CD4-positive, alpha-beta T cell treated with Interleukin-17A for 4 hours (primary cell): Measurements from ENCODE around the gene TTC23.

Experiments
- DNase-seq: peaks from one replicate; pipeline ENCODE4 v3.0.0-alpha.2; 2020; ENCODE audit warnings: mixed read lengths

TTC23 gene

DNA sequence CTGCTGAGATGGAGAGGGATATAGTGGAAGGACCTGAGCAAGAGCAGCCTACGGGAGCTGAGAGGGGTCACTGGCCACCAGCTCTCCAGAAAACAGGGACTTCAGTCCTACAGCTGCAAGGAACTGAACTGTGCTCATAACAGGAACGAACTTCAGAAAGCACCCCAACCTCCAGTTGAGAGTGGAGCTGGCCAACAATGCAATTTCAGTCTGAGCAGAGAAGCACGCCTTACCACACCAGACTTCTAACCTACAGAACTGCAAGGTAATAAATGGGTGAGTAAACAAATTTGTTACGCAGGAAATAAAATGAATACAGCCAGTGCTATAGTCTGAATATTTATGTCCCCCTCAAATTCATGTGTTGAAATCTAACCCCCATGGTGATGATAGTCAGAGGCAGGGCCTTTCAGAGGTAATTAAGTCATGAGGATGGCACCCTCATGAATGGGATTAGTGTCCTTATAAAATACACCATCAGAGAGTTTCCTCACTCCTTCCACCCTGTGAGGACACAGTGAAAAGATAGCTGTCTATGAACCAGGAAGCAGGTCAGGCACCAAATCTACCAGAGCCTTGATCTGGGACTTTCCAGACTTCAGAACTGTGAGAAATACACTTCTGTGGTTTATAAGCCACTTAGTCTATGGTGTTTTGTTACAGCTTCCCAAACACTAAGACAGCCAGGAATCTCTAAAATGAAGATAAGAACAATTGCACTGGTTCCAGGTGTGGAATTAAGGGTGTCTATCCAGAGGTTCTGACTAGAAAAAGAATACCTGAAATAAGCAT, 85.9 kb downstream of the TTC23 start:
- no peak for DNase-seq

DNA sequence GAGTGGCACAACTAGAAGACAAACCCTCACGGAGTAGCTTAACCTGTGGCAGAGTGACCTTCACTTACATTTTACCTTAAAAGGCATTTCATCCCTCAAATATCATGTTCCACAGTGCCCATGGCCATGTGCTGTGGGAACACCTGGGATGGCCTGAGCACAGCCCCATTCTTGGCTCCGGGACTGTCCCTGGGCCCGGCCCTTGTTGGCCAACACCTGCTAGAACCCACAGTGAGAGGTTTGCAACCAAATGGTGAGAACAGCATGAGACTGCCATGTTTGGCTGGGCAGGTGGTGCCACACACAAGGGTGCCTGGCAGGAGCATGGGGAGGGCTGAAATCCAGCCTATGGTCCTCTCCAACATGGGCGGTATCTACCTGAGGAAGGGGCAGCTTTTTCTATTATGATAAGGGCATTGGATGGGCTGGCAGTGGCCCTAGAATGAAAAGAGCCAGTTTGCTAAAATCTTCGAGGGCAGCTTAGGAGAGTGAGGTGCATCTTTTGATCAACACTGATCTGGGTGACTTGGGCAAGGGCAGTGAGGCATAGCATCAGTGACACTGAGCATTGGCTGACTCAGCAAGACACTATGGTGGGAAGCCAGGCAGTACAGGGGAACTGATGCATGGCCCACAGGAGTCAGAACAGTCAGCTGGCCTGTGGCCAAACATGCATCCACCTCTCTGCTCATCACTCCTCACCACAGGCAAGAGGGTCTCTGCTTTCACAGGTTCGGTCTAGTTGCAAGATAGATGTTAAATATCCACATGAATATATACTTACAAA, 90.6 kb downstream of the TTC23 start:
- no peak for DNase-seq

DNA sequence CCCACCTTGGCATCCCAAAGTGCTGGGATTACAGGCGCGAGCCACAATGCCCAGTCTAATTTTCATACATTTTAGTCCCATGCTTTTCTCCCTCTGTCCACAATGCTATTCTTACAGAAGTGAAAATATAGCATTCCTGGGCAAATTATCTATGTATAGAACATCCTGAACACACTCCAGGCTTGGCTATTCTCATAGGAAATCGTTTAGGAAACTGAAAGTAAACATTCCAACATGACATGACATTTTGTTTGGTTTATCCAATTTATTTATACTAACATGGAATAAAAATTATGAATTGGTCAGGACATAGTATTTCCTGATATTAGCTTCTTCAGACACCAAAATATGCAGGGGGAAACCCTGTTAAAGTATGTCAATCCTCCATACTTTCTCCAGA, 91.9 kb downstream of the TTC23 start:
- DNase-seq = no peak

DNA sequence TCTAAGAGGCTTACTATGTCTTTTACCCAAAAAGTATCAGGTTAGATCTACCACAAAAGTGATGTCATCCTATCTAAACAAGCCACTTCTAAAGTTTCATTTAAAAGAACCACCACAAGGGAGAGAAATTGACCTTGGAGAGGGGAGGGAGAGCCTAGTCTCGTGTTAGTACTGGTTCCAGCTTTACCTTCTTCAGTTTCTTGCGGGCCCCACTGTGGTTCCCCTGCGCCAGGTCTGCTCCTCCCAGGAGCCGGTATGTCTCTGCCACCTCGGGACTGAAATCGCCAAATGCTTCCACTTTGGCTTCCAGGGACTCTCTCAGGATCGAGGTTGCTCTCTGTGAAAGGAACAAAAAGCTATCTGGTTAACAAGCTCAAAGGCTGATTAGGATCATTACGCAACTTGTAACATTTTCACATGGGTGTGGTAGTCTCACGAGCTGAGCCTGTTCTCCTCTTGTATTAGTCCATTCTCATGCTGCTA, 93.4 kb downstream of the TTC23 start:
- DNase-seq = no peak

DNA sequence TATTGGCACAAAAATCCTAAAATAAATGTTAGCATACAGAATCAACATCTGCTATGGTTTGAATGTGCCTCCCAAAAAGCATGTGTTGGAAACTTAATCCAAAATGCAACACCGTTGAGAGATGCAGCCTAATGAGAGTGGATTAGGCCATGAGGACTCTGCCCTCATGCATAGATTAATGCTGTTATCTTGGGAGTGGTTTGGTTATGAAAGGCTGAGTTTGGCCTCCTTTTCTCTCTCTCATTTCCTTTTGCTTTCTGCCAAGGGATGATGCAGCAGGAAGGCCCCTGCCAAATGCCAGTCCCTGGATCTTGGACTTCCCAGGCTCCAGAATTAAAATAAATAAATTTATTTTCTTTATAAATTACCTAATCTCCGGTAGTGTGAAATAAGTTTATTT, 95.1 kb downstream of the TTC23 start:
- no peak for DNase-seq

DNA sequence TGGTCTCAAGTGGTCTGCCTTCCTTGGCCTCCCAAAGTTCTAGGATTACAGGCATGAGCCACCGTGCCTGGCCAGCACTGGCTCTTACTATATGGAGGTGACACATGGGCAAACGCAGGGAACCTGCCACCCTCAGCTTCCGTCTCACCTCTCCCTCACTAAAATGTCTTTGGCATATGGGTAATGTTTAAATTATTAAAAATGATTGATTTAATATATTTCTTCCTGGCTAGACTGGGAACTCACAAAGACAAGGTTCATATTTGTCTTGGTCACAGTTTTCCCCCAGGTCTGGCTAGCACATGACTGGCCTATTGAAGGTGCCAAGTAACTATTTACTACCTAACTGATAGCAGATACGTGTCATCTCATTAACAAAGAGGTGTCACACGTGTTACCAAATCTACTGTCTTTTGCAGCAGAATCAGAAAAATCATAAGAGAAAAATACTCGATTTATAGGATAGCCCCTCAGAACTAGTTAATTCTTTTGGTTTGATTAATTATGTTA, 96.3 kb downstream of the TTC23 start:
- DNase-seq = no peak

DNA sequence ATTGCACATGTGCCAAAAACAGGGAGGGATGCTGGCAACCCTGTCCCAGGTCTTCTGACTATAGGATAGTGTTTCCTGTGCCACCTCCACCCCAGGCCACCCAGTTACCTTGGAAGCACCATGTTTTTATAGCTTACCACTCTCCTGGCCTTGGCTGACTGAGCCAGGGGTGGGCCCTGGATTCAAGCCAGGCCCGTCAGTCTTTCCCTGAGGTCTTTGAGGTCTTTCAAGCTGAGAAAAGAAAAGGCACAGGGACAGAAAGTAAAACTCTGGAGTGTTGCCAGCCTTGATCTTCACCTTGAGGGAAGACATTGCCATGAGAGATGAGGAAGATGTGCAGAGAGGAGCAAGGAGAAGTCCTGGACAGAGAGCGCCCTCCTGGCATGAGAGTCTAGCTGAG, 98.2 kb downstream of the TTC23 start:
- no peak for DNase-seq

DNA sequence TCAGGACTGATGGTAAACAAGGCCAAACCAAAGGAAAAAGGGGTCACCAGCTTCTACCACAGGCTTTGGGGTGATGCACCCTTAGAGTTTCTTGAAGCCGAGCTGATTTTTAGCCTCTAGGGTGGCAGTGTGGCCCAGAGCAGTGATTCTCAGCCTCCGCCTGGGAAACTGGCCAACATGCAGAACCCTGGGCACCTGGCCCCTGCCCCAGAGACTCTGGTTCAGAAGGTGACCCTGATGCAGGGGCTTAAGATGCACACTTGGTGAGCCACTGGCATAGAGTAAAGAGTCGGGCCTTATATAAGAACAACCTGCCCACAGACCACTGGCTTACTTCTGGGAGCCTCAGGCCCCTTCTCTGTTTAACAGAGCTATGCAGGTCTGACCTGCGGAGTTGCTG, 100.0 kb downstream of the TTC23 start:
- DNase-seq = no peak

DNA sequence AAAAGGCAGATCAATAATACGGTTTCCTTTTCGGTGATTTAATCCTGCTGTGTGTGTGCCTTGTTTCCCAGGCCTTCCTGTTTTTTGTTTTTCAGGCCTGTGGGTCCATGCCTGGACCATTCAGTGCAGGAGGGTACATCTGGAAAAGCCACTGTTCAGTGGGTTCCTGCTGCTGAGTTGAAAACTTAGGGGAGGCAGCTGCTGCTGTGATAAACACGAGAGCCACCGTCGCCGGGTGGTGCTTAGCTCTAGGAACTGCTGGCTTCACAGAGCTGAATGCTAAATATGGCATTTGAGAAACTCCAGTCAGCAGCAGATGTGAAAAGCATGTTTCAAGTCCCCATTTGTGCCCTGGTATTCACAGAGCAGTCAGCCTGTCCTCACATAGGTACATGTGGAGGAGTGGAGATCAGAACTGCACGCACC, 100.5 kb downstream of the TTC23 start:
- DNase-seq = no peak

DNA sequence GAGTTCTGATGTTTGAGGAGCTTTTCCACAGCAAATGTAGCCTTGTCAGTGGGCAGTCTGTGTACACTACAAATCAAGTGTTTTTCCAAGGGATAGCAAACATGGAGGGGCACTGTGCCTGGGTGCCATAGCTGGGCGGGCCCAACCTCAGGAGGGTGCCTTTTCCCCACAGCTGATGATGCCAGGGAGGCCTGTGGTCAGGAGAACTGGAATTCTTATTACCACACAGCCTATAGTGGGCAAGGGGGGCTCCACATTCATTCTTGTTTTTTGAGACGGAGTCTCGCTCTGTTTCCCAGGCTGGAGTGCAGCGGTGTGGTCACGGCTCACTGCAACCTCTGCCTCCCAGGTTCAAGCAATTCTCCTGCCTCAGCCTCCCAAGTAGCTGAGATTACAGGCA, 102.7 kb downstream of the TTC23 start:
- no peak for DNase-seq

DNA sequence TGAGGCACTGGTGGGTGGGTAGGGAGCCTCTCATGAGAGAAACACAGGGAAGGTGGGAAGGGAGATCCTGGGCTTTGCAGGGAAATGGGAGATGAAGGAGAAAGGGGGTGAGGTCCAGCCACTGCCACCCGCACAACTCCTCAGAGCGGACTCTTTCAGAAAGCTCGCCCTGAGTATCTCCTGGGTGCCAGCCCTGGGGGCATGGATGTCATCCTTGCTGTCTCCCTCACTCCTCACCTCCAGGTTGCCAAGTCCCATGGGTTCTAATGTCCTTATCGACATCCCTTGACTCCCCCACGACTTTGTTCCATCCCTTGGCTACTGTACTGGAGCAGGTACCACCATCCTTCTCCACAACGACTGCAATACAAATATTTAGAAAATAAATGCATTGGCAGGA, 103.6 kb downstream of the TTC23 start:
- no peak for DNase-seq

DNA sequence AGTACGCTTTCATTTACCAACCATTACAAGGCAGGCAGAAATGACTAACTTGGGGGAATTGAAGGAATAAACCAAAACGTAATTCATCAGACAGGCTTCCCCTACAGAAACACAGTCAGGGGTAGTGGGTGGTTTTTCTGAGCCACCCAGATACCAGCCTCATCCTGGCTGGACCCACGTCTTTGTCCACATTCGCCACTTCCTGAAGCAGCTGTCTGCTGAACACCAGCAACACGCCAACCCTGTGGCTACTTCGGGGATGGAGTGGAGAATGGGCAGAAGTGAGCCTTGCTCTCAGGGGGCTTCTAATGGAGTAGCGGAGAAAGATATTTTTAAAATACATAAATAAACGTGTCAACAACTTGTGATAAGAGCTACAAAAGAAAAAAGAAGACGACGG, 104.4 kb downstream of the TTC23 start:
- DNase-seq = no peak

DNA sequence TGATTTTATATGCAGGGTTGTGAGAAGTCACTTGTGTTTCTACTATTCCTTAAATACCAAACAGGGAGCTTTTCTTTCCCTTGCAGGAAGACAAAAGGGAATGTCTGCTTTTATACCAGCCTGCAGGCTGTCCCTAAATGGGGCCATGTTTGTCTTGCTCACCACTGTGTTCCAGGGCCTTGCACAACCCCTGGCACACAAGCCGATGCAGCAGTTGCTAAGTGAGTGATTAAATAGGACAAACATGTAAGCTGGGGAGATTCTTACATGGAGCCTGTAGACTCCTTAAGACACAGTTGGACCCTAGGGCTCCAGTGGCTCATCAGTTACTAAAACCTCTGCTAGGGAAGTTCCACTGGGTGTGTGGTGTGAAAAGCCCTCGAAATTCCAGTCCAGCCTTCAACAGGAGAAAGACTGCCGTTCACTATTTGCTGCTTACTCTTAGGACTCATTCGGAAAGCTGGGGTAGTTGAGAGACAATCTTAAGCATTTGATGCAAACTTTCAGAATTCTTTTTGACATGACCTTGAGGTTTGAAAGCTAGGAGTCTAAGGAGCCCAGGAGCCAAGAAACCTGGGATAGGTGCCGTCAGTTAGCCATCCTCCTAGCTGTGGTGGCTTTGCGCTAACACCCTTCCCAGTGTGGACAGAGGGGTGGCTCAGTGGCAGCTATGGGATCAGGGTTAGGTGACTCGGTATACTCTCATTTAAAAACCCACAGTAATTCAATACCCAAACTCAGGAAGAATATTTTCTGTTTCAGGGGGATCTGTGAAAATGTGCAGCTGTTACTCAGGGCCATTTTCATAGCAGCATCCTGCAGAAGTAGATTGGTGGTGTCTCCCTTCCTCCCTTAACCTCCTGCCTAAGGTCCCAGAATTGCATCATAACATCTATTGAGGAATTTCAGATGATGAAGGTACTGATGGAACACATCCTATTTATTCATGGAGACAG, 105.4 kb downstream of the TTC23 start:
- DNase-seq = no peak

DNA sequence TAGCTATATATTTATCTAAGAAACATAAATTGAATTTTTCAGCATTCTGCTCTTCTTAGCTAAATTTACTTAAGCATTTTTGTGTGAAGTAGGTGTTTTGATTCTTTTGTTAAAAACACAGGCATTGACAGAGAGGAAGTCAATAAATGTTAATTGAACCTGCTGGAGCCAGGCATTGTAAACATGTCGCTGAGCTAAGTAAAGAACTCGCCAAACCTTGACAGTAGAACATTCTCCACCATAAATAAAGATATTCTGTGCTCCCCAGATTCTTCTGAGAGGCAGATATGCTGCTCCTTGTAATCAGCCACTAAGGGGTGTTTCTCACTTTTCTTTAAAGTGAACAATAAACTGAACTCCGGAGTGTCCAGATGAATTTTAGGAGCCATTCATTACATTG, 106.1 kb downstream of the TTC23 start:
- DNase-seq = no peak

DNA sequence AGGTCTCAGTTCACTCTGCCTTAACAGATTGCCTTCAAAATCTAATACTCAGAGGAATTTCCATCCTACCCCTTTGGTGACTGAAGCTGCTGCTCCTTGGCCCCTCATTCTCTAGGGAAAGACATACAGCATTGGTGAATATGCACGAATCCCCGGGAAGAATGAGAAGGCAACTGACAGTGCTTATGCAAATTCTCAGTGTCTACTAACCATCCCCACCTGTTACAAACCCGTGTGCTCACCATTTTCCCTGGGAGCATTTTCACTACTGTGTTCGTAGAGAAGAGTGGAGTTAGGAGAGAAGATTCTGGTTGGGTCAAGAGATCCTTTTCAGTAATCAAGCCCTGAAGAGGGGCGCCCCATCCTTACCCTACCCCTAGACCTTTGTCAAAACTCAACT, 106.8 kb downstream of the TTC23 start:
- DNase-seq = no peak

DNA sequence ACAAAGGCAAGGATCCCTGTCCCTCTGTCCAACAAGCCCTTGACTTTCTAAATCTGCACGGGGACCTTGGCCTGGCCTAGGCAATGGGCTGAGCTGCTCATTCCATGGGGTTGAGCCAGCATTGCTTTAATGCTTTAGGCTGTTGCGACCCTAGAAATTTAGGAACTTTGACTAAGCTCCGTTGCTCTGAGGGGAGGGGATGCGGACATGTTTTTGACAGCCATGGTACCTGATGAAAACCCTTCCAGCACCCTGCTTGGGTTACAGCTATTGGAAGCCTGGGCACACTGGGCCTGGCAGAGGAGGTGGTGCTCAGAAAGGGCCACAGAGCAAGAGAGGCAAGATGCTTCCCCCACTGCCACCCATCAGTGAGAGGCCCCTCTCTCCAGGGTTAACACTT, 107.4 kb downstream of the TTC23 start:
- no peak for DNase-seq

DNA sequence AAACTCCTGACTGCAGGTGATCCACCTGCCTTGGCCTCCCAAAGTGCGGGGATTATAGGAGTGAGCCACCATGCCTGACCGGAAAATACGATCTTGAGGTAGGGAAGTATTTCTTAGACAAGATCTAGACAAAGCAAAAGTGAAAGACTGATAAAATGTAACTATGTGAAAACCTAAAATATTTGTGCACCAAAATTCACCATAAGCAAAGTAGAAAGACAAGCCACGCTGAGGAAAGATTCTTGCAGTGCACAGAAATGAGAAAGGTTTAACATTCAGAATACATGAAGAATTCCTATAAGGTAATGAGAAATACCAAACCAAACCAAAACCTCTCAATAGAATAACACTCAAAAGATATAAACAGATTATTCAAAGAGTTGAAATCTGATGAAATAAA, 108.8 kb downstream of the TTC23 start:
- DNase-seq = no peak

DNA sequence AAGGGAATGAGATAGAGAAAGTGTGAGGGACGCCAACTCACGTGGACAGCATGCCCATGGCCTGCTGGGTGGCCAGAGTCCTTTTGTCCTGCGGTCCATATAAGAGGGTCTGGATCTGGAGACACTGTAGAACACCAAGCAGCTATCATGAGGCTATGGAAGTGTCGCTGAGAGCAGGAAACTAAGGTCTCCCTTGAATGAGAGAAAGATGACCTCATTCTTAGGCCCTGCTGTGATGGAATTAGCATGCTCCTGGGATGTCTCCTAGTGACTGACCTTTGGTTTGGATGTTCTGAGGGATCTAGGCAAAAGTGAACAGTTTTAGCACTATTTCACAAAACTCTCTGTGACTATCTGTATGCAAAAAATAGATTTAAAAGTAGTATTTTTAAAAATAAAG, 110.1 kb downstream of the TTC23 start:
- no peak for DNase-seq

DNA sequence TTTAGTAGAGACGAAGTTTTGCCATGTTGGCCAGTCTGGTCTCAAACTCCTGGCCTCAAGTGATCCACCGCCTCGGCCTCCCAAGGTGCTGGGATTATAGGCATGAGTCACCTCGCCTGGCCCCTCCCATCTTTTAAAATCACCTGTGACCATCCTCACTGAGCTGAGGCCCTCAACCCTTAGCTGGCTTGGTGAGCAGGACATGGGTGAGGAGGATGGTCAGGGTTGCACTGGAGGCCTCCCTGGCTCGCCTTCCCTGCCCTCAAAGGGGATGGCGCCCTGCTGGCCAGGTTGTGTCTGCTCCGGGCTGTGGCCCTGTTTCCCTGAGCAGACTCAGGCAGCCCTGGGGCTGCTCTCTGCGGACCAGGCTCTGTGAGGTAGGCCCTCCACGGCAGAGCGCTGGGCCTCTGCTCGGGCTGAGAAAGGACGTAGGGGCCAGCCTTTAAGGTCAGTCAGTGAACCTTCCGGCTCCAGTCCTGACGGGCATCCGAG, 110.8 kb downstream of the TTC23 start:
- DNase-seq = no peak

DNA sequence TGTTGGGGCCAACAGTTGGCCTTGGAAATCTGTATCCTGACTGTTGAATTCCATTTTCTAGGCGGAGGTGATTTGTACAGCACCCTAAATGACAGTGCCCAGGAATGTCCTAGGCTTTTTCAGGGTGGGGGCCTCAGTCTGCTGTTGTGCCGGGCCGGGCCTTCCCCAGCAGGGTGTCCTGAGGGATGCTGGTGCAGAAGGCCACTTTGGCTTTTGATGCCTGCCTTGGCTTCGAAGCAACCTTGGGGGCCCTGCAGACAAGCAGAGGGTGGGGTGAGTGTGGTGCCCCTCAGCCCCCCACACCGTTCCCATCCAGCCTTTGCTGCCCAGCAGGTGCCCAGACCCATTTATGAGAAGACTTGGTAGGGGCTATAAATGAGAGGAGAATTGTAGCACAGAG, 111.5 kb downstream of the TTC23 start:
- DNase-seq = no peak

DNA sequence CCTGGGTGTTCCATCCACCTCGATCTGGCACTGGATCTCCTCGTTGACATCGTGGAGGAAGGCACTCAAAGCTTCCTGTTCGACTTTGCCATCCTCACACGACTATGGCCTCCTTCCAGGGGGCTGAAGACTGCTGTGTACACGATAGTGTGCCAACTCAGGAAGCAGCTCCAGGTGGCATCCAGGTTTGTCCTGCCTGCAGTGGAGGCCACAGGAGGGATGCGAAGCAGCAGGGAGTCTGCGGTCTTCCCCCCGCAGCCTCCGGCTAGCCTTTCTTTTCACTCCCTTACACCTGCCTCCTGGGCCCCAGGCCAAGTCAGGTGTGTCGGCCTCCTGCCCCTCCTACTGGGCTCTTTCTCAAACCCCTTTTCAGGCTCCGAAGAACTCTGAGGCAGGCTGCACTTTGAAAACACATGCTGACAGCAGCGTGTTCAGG, 112.3 kb downstream of the TTC23 start:
- DNase-seq = no peak

DNA sequence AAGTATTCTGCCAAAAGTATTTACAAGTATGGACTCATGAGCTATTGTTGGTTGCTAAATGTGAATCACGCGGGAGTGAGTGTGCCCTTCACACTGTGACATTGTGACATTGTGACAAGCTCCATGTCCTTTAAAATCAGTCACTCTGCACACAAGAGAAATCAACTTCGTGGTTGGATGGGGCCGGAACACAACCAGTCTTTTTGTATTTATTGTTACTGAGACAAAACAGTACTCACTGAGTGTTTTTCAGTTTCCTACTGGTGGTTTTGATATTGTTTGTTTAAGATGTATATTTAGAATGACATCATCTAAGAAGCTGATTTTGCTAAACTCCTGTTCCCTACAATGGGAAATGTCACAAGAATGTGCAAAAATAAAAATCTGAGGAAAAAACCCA, 114.2 kb downstream of the TTC23 start:
- DNase-seq = no peak
